Dermis lymphatic vessel endothelial cell (primary cell): ENCODE data around the gene CD300C. TPM values are rescaled to one million over a fixed set of nuclear protein-coding genes. Genes with fewer than 3 reads are reported as not detected.

ENCODE experiments used
- total RNA-seq: library from RNA; depleted of rRNA; stranded (reverse); fragments of >200 nt; gene quantifications from 2 replicates; pipeline ENCODE4 v1.2.1, GENCODE V29; 2014

The CD300C gene
- not detected in 2 replicates for total RNA-seq

GRCh38 chr17:74545843-74546230 lies at the start of gene CD300C:
TSS of gene CD300C (minus strand) at chr17:74546115. CDS start at chr17:74545782, 333 bp downstream.

DNA sequence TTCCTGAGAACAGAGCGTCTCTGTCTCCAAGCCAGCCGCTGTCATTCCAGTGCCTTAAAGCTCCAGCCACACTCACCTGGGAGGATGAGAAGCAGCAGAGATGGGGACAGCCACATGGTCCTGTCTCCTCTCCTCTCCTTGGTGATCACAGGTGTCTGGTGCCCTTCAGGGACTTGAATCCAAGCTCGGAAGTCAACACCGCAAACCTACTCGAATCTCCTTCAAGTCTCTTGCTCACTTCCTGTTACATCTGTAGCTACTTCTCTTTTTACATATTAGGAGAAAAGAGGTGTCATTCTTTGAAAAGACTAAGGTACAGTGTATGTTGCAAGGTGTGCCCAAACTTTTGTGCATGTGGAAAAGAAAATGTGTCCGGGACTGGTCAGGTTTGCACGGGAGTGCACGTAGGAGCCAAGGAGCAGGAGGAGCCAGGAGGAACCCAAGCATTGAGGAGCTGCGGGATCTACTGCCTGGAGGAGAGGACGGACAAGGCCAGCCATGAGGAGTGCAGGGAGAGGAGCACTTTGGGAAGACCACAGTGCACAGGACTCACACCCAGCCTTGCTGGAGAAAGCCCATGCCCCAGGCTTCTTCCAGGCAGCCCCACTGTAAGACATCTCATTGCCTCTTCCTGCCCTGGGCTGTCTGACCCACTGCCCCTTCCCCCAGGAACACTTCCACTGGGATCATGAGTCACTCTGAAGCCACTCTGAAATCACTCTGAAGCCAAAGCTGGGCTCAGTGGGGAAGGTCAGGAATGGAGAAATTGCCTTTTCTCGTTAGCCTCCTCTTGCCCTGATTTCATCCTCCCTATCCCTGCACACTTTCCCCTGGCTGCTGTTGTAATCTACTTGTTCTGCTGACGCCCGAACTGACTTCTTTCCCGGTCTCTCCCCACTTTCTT lies 46.4 kb upstream of the CD300C start, which contains the start of gene CD300LD:
CD300LD (minus strand) TSS at position 197 of the 904 bp plus-strand sequence; CDS start at position 116, 81 bp downstream.

DNA sequence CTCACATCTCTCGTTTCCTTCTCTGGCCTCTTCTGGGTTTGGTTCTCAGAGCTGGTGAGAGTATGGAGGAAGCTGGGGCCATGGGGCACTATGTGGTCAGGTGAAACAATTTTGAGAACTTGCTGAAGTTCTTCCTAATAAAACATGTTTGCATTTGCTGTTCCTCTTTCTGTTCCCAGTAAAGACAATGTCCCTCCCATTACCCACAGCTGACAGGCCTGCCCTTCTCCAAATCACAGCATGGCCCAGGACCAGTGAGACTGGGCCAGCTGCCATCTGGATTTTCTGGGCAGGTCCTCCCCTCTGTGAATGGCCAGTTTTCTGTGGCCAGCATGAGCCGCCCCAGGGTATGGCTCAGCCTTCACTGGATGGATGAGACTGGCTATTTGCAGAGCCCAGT lies 21.5 kb upstream of the CD300C start, which contains the start of gene CD300H:
CD300H (minus strand) TSS at position 113 of the 400 bp plus-strand sequence.

GRCh38 chr17:74531231-74531761 lies 14.6 kb downstream of the CD300C start, which contains the start of gene CD300LB:
TSS of gene CD300LB (minus strand) at chr17:74531475. CDS start at chr17:74531350, 125 bp downstream.

Other genes starting within 250 kb of the CD300C start
- gene KIF19, start 219.9 kb downstream of the CD300C start, total RNA-seq: 0.09 and 0.11 TPM in 2 replicates
- gene BTBD17, start 184.2 kb downstream of the CD300C start, total RNA-seq: not detected in 2 replicates
- gene GPR142, start 178.6 kb downstream of the CD300C start, total RNA-seq: not detected in 2 replicates
- 3.9 and 14.3 TPM in 2 replicates for gene GPRC5C, start 114.0 kb downstream of the CD300C start, total RNA-seq
- gene CD300A, start 79.5 kb downstream of the CD300C start, total RNA-seq: not detected in 2 replicates
- not detected in 2 replicates for gene CD300LB, start 14.6 kb downstream of the CD300C start, total RNA-seq
- not detected in 2 replicates for gene CD300H, start 21.4 kb upstream of the CD300C start, total RNA-seq
- not detected in 2 replicates for gene CD300LD, start 46.2 kb upstream of the CD300C start, total RNA-seq
- not detected in 2 replicates for gene CD300E, start 77.6 kb upstream of the CD300C start, total RNA-seq
- not detected in 2 replicates for gene CD300LF, start 166.8 kb upstream of the CD300C start, total RNA-seq
- 0.22 and 0.26 TPM in 2 replicates for gene RAB37, start 191.1 kb upstream of the CD300C start, total RNA-seq
- gene NHERF1, start 202.5 kb upstream of the CD300C start, total RNA-seq: 4.2 and 5.8 TPM in 2 replicates
- 23.4 and 25.4 TPM in 2 replicates for gene NAT9, start 230.2 kb upstream of the CD300C start, total RNA-seq